IPS-18c (cell line): ENCODE data around the gene L3HYPDH.

Experiments used
- H3K4me3 ChIP-seq: 2 replicates; pipeline ENCODE4 v1.7.0; 2013; ENCODE audit warnings: low read depth, mild to moderate bottlenecking, low read length, moderate library complexity; ENCODE audit not compliant: insufficient read depth
- H3K9me3 ChIP-seq: one replicate; pipeline ENCODE4 v1.6.1; 2013; ENCODE audit warnings: mild to moderate bottlenecking, low read length, moderate library complexity; ENCODE audit not compliant: control insufficient read depth, insufficient read depth

The L3HYPDH gene

GRCh38 chr14:59482541-59483331, 1.5 kb downstream of the L3HYPDH start:
- peak overlapping the region; percentile 72 for H3K4me3 ChIP-seq
- H3K9me3 ChIP-seq = peaks cover 2% of the 10 kb centered on the region

GRCh38 chr14:59481871-59482540, 2.2 kb downstream of the L3HYPDH start:
- Histone ChIP-seq H3K4me3 (no peak overlapping the region), H3K9me3 (peaks cover 2% of the 10 kb centered on the region)

- no peak overlapping the region for H3K4me3 ChIP-seq
- H3K9me3 ChIP-seq = peaks cover 2% of the 10 kb centered on the region
Measured at GRCh38 chr14:59481407-59481806, 2.8 kb downstream of the L3HYPDH start.

GRCh38 chr14:59480166-59480565, 4.0 kb downstream of the L3HYPDH start:
- no peak overlapping the region for H3K4me3 ChIP-seq
- H3K9me3 ChIP-seq = peaks cover 2% of the 10 kb centered on the region

- no peak overlapping the region for H3K4me3 ChIP-seq
- no peaks in the 10 kb centered on the region for H3K9me3 ChIP-seq
Measured at GRCh38 chr14:59478540-59478939, 5.7 kb downstream of the L3HYPDH start.

GRCh38 chr14:59475709-59476108, 8.5 kb downstream of the L3HYPDH start:
- H3K9me3 ChIP-seq = no peaks in the 10 kb centered on the region
- H3K4me3 ChIP-seq = no peak overlapping the region

GRCh38 chr14:59474172-59474571, 10.0 kb downstream of the L3HYPDH start:
- H3K4me3 ChIP-seq = no peak overlapping the region
- no peaks in the 10 kb centered on the region for H3K9me3 ChIP-seq

GRCh38 chr14:59465316-59466135, 18.7 kb downstream of the L3HYPDH start, which contains the start of gene GPR135:
TSS of gene GPR135 (minus strand) at chr14:59465380. CDS start at chr14:59465226, 154 bp downstream.
- peaks cover 3% of the 10 kb centered on the region for H3K9me3 ChIP-seq
- peak within 1 kb of the TSS; percentile 71 for H3K4me3 ChIP-seq

- Histone ChIP-seq H3K4me3 (peak overlapping the region; percentile 71), H3K9me3 (peaks cover 3% of the 10 kb centered on the region)
Measured at GRCh38 chr14:59464486-59465315, 19.5 kb downstream of the L3HYPDH start.

GRCh38 chr14:59463787-59464485, 20.3 kb downstream of the L3HYPDH start:
- H3K9me3 ChIP-seq = peaks cover 3% of the 10 kb centered on the region
- H3K4me3 ChIP-seq = peak overlapping the region; percentile 71

GRCh38 chr14:59461891-59462290, 22.3 kb downstream of the L3HYPDH start:
- peaks cover 3% of the 10 kb centered on the region for H3K9me3 ChIP-seq
- no peak overlapping the region for H3K4me3 ChIP-seq

GRCh38 chr14:59460378-59460777, 23.8 kb downstream of the L3HYPDH start:
- H3K4me3 ChIP-seq = no peak overlapping the region
- peaks cover 3% of the 10 kb centered on the region for H3K9me3 ChIP-seq

- H3K9me3 ChIP-seq = no peaks in the 10 kb centered on the region
- H3K4me3 ChIP-seq = no peak overlapping the region
Measured at GRCh38 chr14:59458486-59458885, 25.7 kb downstream of the L3HYPDH start.

- no peak overlapping the region for H3K4me3 ChIP-seq
- H3K9me3 ChIP-seq = no peaks in the 10 kb centered on the region
Measured at GRCh38 chr14:59455411-59455810, 28.8 kb downstream of the L3HYPDH start.

- Histone ChIP-seq H3K9me3 (no peaks in the 10 kb centered on the region), H3K4me3 (no peak overlapping the region)
Measured at GRCh38 chr14:59454139-59454538, 30.1 kb downstream of the L3HYPDH start.

- Histone ChIP-seq H3K4me3 (no peak overlapping the region), H3K9me3 (no peaks in the 10 kb centered on the region)
Measured at GRCh38 chr14:59451849-59452248, 32.4 kb downstream of the L3HYPDH start.
